K562 (cell line): ENCODE data around the gene TTC31. TPM values are rescaled to one million over a fixed set of nuclear protein-coding genes. Genes with fewer than 3 reads are reported as not detected.
A peak's percentile ranks its signal among the peaks of the same experiment; 100 is the strongest.

Experiments used
- DACH1 ChIP-seq: fragments of 450-650 bp; IDR thresholded peaks from 2 replicates; pipeline ENCODE4 v1.6.1; 2018; ENCODE audit not compliant: partially characterized antibody
- DNMT1 ChIP-seq: fragments of 450-650 bp; IDR thresholded peaks from 2 replicates; pipeline ENCODE4 v1.6.1; 2016; ENCODE audit warnings: antibody characterized with exemption, mild to moderate bottlenecking
- FOXP1 ChIP-seq: sonication (generic); formaldehyde crosslinking; IDR thresholded peaks from 2 replicates; pipeline ENCODE4 v1.8.0; 2022; ENCODE audit warnings: mild to moderate bottlenecking, missing genetic modification reagents
- GMEB1 ChIP-seq: fragments of 250-450 bp; sonication (Bioruptor Pico); IDR thresholded peaks from 2 replicates; pipeline ENCODE4 v1.4.0; 2020; ENCODE audit warnings: mild to moderate bottlenecking
- JUN ChIP-seq, 2 experiments: sonication (generic) in 1 of 2; formaldehyde crosslinking in 1 of 2; IDR thresholded peaks; 2 replicates each; pipeline versions ENCODE4 v1.6.1 to v1.8.0; 2012 to 2022; ENCODE audit warnings: borderline replicate concordance in 2 of 2, mild to moderate bottlenecking in 2 of 2, improper control_type of control experiment in 1 of 2, low read depth in 1 of 2, low read length in 1 of 2, missing genetic modification reagents in 1 of 2
- MNT ChIP-seq, 2 experiments: fragments of 450-650 bp; conservative IDR thresholded peaks; 2 replicates each; pipeline ENCODE4 v1.6.1; 2017; ENCODE audit warnings: mild to moderate bottlenecking in 2 of 2, moderate library complexity in 2 of 2
- NFRKB ChIP-seq: fragments of 450-650 bp; IDR thresholded peaks from 2 replicates; pipeline ENCODE4 v1.6.1; 2016; ENCODE audit warnings: low read depth
- PHF8 ChIP-seq: fragments of 200-600 bp; sonication (generic); IDR thresholded peaks from 2 replicates; pipeline ENCODE4 v1.6.1; 2012; ENCODE audit warnings: mixed run types, mild to moderate bottlenecking, inconsistent platforms, low read length, moderate library complexity, borderline replicate concordance
- RNF2 ChIP-seq: sonication (generic); IDR thresholded peaks from 2 replicates; pipeline ENCODE4 v1.6.1; 2016
- TGIF2 ChIP-seq: sonication (generic); formaldehyde crosslinking; IDR thresholded peaks from 2 replicates; pipeline ENCODE4 v1.8.1; 2022; ENCODE audit warnings: mild to moderate bottlenecking, missing genetic modification reagents, moderate library complexity
- VEZF1 ChIP-seq: fragments of 200-800 bp; sonication (Bioruptor generic); IDR thresholded peaks from 2 replicates; pipeline ENCODE4 v1.6.1; 2017; ENCODE audit warnings: missing genetic modification characterization, missing compliant biosample characterization
- ZHX1 ChIP-seq: fragments of 150-350 bp; conservative IDR thresholded peaks from 2 replicates; pipeline ENCODE4 v1.6.1; 2014; ENCODE audit warnings: low read length
- ZKSCAN8 ChIP-seq: fragments of 200-800 bp; sonication (Bioruptor generic); IDR thresholded peaks from 2 replicates; pipeline ENCODE4 v1.6.1; 2016; ENCODE audit warnings: missing genetic modification characterization, missing compliant biosample characterization
- ZNF398 ChIP-seq: fragments of 250-450 bp; sonication (Bioruptor Pico); IDR thresholded peaks from 2 replicates; pipeline ENCODE4 v1.8.0; 2021; ENCODE audit warnings: moderate library complexity, mild to moderate bottlenecking, inconsistent platforms
- polyA plus RNA-seq, 8 experiments: library from polyadenylated mRNA; depleted of rRNA in 4 of 8; stranded (reverse) in 5 of 8; unstranded in 3 of 8; fragments of >200 nt; fragmentation: Nextera tagmentation in 2 of 8; fragmentation: Illumina TruSeq in 1 of 8; extraction: Ambion mirVana in 2 of 8; extraction: Trizol in 1 of 8; gene quantifications; 2 replicates each; pipeline versions ENCODE4 v1.2.1 to v1.2.3, GENCODE V29; 2011 to 2014; ENCODE audit warnings: inconsistent platforms in 1 of 8, missing spikeins in 1 of 8
- total RNA-seq, 7 experiments: library from RNA; depleted of rRNA in 6 of 7; stranded (reverse); fragments of >200 nt in 6 of 7; fragmentation: Illumina TruSeq in 2 of 7; extraction: Trizol in 2 of 7; gene quantifications; 2 replicates each; pipeline versions ENCODE4 v1.2.1 to v1.2.3, GENCODE V29; 2011 to 2021; ENCODE audit warnings: low replicate concordance in 1 of 7

TTC31 gene
- total and polyA plus RNA-seq, 9 of the 15 experiments (the other 6 are each of a cell fraction or from before 2014, with no cell fraction given) = 4.7 to 30.5 (median 15.9) TPM

- TF ChIP-seq DACH1 (peak; percentile 12), MNT (conservative IDR thresholded peaks at IDR 0.05) (peak in 1 of 2 experiments; percentile 60; a peak in 3 of 4 replicates), RNF2 (peak; percentile 73; the same call in 1 of the 2 replicates), ZKSCAN8 (CRISPR knock-in tag) (no peak), DNMT1 (no peak), TGIF2 (peak; percentile 47; the same call in 1 of the 2 replicates), ZHX1 (0 out of 2 replicates have a peak, but pooled peaks have one; percentile 65), VEZF1 (peak; percentile 45), FOXP1 (CRISPR knock-in tag) (0 out of 2 replicates have a peak, but pooled peaks have one; percentile 68), ZNF398 (no peak), GMEB1 (CRISPR knock-in tag) (peak; percentile 5; the same call in 1 of the 2 replicates), PHF8 (peak; percentile 66; the same call in 1 of the 2 replicates), NFRKB (peak; percentile 68), JUN (IDR thresholded peaks at IDR 0.05; ENCODE audit: borderline replicate concordance, low read depth, low read length) (peak; percentile 87), JUN (CRISPR knock-in tag; IDR thresholded peaks at IDR 0.05; ENCODE audit: borderline replicate concordance) (0 out of 2 replicates have a peak, but pooled peaks have one; percentile 10)
Observed at GRCh38 chr2:74502720-74503505, 20.0 kb downstream of the TTC31 start (continued).
